ENCODE results near the gene INPP4B.
"Not testable (repeated sequence)": the region's sequence is repeated elsewhere in the genome, so short reads cannot be mapped to it uniquely, and the experiment has no call there.

Gene INPP4B

GRCh38 chr4:142660728-142661127, 185.4 kb downstream of the INPP4B start:
- peaks cover 39% of the 10 kb centered on the region for H3K9me3 ChIP-seq (ENCODE audit: insufficient read depth, low read depth, low read length)
- H3K36me3 ChIP-seq (ENCODE audit: insufficient read depth, low read depth, low read length), result no peaks in the 10 kb centered on the region
- no peaks in the 10 kb centered on the region for H3K4me1 ChIP-seq (ENCODE audit: insufficient read depth, low read length)
- no peak overlapping the region for H3K9ac ChIP-seq (ENCODE audit: low read depth, low read length)
- no peaks in the 10 kb centered on the region for H3K27me3 ChIP-seq (ENCODE audit: insufficient read depth, low read length)
- H3K27ac ChIP-seq (ENCODE audit: low read length), result no peak overlapping the region
- H3K4me3 ChIP-seq (ENCODE audit: low read length), result no peak overlapping the region

DNA sequence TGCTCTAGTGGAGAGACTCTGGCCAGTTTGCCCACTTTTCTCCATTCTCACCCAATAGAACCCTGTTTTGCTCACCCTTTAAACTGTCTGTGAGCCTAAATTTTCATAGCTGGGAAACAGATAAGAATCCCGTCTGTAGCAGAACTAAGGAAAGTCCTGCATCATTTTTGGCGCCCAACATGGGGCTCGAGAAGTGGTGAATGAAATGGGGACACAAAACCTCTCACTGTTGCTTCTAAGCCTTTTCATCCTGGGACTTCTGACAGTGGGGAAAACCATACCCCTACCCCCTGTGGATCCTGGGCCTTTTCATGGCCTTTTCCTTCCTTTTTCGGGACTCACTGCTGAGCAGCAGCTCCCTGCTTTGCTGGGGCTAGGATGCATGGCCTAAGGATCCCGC, 189.9 kb downstream of the INPP4B start:
- no peaks in the 10 kb centered on the region for H3K4me1 ChIP-seq (ENCODE audit: insufficient read depth, low read length)
- H3K27me3 ChIP-seq (ENCODE audit: insufficient read depth, low read length), result no peaks in the 10 kb centered on the region
- no peak overlapping the region for H3K9ac ChIP-seq (ENCODE audit: low read depth, low read length)
- no peaks in the 10 kb centered on the region for H3K36me3 ChIP-seq (ENCODE audit: insufficient read depth, low read depth, low read length)
- H3K9me3 ChIP-seq (ENCODE audit: insufficient read depth, low read depth, low read length), result peaks cover 53% of the 10 kb centered on the region
- H3K4me3 ChIP-seq (ENCODE audit: low read length), result no peak overlapping the region
- no peak overlapping the region for H3K27ac ChIP-seq (ENCODE audit: low read length)

- no peaks in the 10 kb centered on the region for H3K27me3 ChIP-seq (ENCODE audit: insufficient read depth, low read length)
- peaks cover 3% of the 10 kb centered on the region; the same call in 1 of the 2 replicates for H3K9me3 ChIP-seq (ENCODE audit: insufficient read depth, low read depth, low read length)
- no peaks in the 10 kb centered on the region for H3K4me1 ChIP-seq (ENCODE audit: insufficient read depth, low read length)
- no peak overlapping the region for H3K27ac ChIP-seq (ENCODE audit: low read length)
- no peaks in the 10 kb centered on the region for H3K36me3 ChIP-seq (ENCODE audit: insufficient read depth, low read depth, low read length)
- H3K9ac ChIP-seq (ENCODE audit: low read depth, low read length), result no peak overlapping the region
- H3K4me3 ChIP-seq (ENCODE audit: low read length), result no peak overlapping the region
Measured at GRCh38 chr4:142648378-142648777, 197.7 kb downstream of the INPP4B start.

- no peaks in the 10 kb centered on the region for H3K4me1 ChIP-seq (ENCODE audit: insufficient read depth, low read length)
- H3K36me3 ChIP-seq (ENCODE audit: insufficient read depth, low read depth, low read length), result no peaks in the 10 kb centered on the region
- H3K4me3 ChIP-seq (ENCODE audit: low read length), result no peak overlapping the region
- no peak overlapping the region for H3K27ac ChIP-seq (ENCODE audit: low read length)
- no peaks in the 10 kb centered on the region for H3K27me3 ChIP-seq (ENCODE audit: insufficient read depth, low read length)
- H3K9ac ChIP-seq (ENCODE audit: low read depth, low read length), result no peak overlapping the region
- no peaks in the 10 kb centered on the region for H3K9me3 ChIP-seq (ENCODE audit: insufficient read depth, low read depth, low read length)
Measured at GRCh38 chr4:142645475-142646108, 200.5 kb downstream of the INPP4B start.

- H3K9ac ChIP-seq (ENCODE audit: low read depth, low read length); H3K27me3 ChIP-seq (ENCODE audit: insufficient read depth, low read length); H3K4me3 ChIP-seq (ENCODE audit: low read length); H3K27ac ChIP-seq (ENCODE audit: low read length); H3K9me3 ChIP-seq (ENCODE audit: insufficient read depth, low read depth, low read length); H3K36me3 ChIP-seq (ENCODE audit: insufficient read depth, low read depth, low read length); H3K4me1 ChIP-seq (ENCODE audit: insufficient read depth, low read length): not testable (repeated sequence)
Measured at GRCh38 chr4:142644628-142645027, 201.5 kb downstream of the INPP4B start.

DNA sequence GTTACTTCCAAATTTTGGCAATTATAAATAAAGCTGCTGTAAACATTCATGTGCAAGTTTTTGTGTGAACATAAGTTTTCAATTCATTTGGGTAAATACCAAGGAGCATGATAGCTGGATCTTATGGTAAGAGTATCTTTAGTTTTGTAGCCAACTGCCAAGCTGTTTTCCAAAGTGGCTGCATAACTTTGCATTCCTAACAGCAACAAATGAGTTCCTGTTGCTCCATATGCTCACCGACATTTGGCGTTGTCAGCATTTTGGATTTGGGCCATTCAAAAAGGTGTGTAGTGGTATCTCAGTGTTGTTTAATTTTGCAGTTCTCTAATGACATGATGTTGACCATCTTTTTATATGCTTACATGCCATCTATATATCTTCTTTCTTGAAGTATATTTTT, 208.5 kb downstream of the INPP4B start:
- Histone ChIP-seq H3K9me3 (ENCODE audit: insufficient read depth, low read depth, low read length) (peaks cover 9% of the 10 kb centered on the region), H3K27ac (ENCODE audit: low read length) (no peak overlapping the region), H3K27me3 (ENCODE audit: insufficient read depth, low read length) (no peaks in the 10 kb centered on the region), H3K4me1 (ENCODE audit: insufficient read depth, low read length) (no peaks in the 10 kb centered on the region), H3K36me3 (ENCODE audit: insufficient read depth, low read depth, low read length) (no peaks in the 10 kb centered on the region), H3K9ac (ENCODE audit: low read depth, low read length) (no peak overlapping the region), H3K4me3 (ENCODE audit: low read length) (no peak overlapping the region)

DNA sequence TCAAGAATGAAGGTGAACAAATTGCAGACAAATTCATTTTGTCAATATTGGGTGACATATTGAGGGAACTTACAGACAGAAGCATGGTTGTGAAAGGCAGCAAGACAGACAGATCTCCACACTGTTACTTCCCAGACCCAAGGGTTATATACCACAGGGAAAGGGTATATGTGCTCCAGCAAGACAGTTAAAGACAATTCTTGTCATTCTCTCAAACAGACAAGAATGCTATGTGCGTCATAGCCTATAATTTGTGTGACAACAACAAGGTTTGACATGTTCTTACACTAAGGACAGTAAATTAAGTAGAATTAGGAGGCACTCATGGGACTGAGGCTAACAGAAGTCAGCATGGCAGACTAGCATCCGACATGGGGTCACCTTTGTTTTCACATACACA, 214.3 kb downstream of the INPP4B start:
- Histone ChIP-seq H3K27me3 (ENCODE audit: insufficient read depth, low read length) (no peaks in the 10 kb centered on the region), H3K4me1 (ENCODE audit: insufficient read depth, low read length) (no peaks in the 10 kb centered on the region), H3K9me3 (ENCODE audit: insufficient read depth, low read depth, low read length) (no peaks in the 10 kb centered on the region), H3K36me3 (ENCODE audit: insufficient read depth, low read depth, low read length) (no peaks in the 10 kb centered on the region), H3K9ac (ENCODE audit: low read depth, low read length) (no peak overlapping the region), H3K4me3 (ENCODE audit: low read length) (no peak overlapping the region), H3K27ac (ENCODE audit: low read length) (no peak overlapping the region)

- peaks cover 4% of the 10 kb centered on the region; the same call in 1 of the 2 replicates for H3K4me1 ChIP-seq (ENCODE audit: insufficient read depth, low read length)
- H3K27me3 ChIP-seq (ENCODE audit: insufficient read depth, low read length), result no peaks in the 10 kb centered on the region
- no peak overlapping the region for H3K27ac ChIP-seq (ENCODE audit: low read length)
- H3K9ac ChIP-seq (ENCODE audit: low read depth, low read length), result no peak overlapping the region
- H3K4me3 ChIP-seq (ENCODE audit: low read length), result no peak overlapping the region
- H3K36me3 ChIP-seq (ENCODE audit: insufficient read depth, low read depth, low read length), result no peaks in the 10 kb centered on the region
- no peaks in the 10 kb centered on the region for H3K9me3 ChIP-seq (ENCODE audit: insufficient read depth, low read depth, low read length)
Measured at GRCh38 chr4:142615324-142615665, 230.8 kb downstream of the INPP4B start.

GRCh38 chr4:142614621-142615323, 231.3 kb downstream of the INPP4B start:
- H3K9ac ChIP-seq (ENCODE audit: low read depth, low read length), result no peak overlapping the region
- H3K27ac ChIP-seq (ENCODE audit: low read length), result no peak overlapping the region
- H3K4me3 ChIP-seq (ENCODE audit: low read length), result no peak overlapping the region
- peaks cover 4% of the 10 kb centered on the region; the same call in 1 of the 2 replicates for H3K4me1 ChIP-seq (ENCODE audit: insufficient read depth, low read length)
- H3K36me3 ChIP-seq (ENCODE audit: insufficient read depth, low read depth, low read length), result no peaks in the 10 kb centered on the region
- H3K9me3 ChIP-seq (ENCODE audit: insufficient read depth, low read depth, low read length), result no peaks in the 10 kb centered on the region
- no peaks in the 10 kb centered on the region for H3K27me3 ChIP-seq (ENCODE audit: insufficient read depth, low read length)

DNA sequence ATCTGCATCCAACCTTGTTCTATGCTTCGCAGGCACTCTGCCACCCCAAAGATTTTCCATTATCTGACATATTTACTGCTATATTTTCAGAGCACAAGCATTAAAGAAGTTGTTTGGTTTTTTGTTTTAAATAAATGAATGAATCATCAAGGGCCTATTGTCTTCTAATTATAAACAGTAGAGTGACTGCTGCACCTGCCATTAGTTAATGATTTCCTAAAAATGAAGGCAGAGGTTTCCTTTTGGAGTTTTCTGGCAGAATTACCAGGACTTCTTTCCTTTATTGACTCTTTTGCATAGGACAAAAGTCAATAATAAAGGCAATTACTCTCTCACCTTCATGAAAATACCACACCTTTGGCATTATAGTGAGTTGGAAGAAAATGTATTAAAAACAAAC, 238.1 kb downstream of the INPP4B start:
- H3K9ac ChIP-seq (ENCODE audit: low read depth, low read length), result no peak overlapping the region
- H3K4me3 ChIP-seq (ENCODE audit: low read length), result no peak overlapping the region

DNA sequence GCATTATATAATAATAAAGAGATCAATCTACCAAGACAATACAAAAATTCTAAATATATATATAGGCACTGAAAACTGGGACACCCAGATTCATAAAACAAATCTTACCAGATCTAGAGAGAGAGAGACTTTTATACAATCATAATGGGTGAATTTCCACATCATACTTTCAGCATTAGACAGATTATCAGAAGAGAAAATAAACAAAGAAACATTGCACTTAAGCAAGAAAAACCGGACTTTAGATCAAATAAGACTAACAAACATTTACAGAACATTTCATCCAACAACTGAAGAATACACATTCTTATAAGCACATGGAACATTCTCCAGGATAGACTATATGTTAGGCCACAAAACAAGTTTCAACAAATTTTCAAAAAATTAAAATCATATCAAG, 245.1 kb downstream of the INPP4B start:
- H3K27me3 ChIP-seq (ENCODE audit: insufficient read depth, low read length), result no peaks in the 10 kb centered on the region
- H3K27ac ChIP-seq (ENCODE audit: low read length), result no peak overlapping the region
- H3K9ac ChIP-seq (ENCODE audit: low read depth, low read length), result no peak overlapping the region
- H3K36me3 ChIP-seq (ENCODE audit: insufficient read depth, low read depth, low read length), result no peaks in the 10 kb centered on the region
- H3K9me3 ChIP-seq (ENCODE audit: insufficient read depth, low read depth, low read length), result peaks cover 5% of the 10 kb centered on the region; the same call in 1 of the 2 replicates
- H3K4me3 ChIP-seq (ENCODE audit: low read length), result no peak overlapping the region
- H3K4me1 ChIP-seq (ENCODE audit: insufficient read depth, low read length), result no peaks in the 10 kb centered on the region

More for the DNA sequence above, 238.1 kb downstream of the INPP4B start:
- H3K36me3 ChIP-seq (ENCODE audit: insufficient read depth, low read depth, low read length), result no peaks in the 10 kb centered on the region
- H3K27me3 ChIP-seq (ENCODE audit: insufficient read depth, low read length), result no peaks in the 10 kb centered on the region
- no peak overlapping the region for H3K27ac ChIP-seq (ENCODE audit: low read length)
- H3K4me1 ChIP-seq (ENCODE audit: insufficient read depth, low read length), result peaks cover 4% of the 10 kb centered on the region; the same call in 1 of the 2 replicates
- peaks cover 5% of the 10 kb centered on the region; the same call in 1 of the 2 replicates for H3K9me3 ChIP-seq (ENCODE audit: insufficient read depth, low read depth, low read length)

- no peaks in the 10 kb centered on the region for H3K36me3 ChIP-seq (ENCODE audit: insufficient read depth, low read depth, low read length)
- H3K9ac ChIP-seq (ENCODE audit: low read depth, low read length), result no peak overlapping the region
- H3K4me1 ChIP-seq (ENCODE audit: insufficient read depth, low read length), result no peaks in the 10 kb centered on the region
- no peak overlapping the region for H3K4me3 ChIP-seq (ENCODE audit: low read length)
- H3K27me3 ChIP-seq (ENCODE audit: insufficient read depth, low read length), result no peaks in the 10 kb centered on the region
- H3K9me3 ChIP-seq (ENCODE audit: insufficient read depth, low read depth, low read length), result no peaks in the 10 kb centered on the region
- H3K27ac ChIP-seq (ENCODE audit: low read length), result no peak overlapping the region
Measured at GRCh38 chr4:142598132-142598531, 248.0 kb downstream of the INPP4B start.
